ENCODE data around the gene NFKBIZ.
"Not testable (repeated sequence)": the region's sequence is repeated elsewhere in the genome, so short reads cannot be mapped to it uniquely, and the experiment has no call there.

NFKBIZ gene

GRCh38 chr3:101879102-101879501 is 29.8 kb downstream of the NFKBIZ start:
- no peak for DNase-seq

- DNase-seq, result no peak
These were observed 30.4 kb downstream of the NFKBIZ start for GRCh38 chr3:101879623-101880284.

GRCh38 chr3:101884776-101885175 is 35.5 kb downstream of the NFKBIZ start:
- no peak for DNase-seq

GRCh38 chr3:101885584-101885983 is 36.3 kb downstream of the NFKBIZ start:
- DNase-seq, result not testable (repeated sequence)

- DNase-seq, result no peak
These were observed 37.3 kb downstream of the NFKBIZ start for GRCh38 chr3:101886626-101887025.

- DNase-seq, result no peak
These were observed 39.3 kb downstream of the NFKBIZ start for GRCh38 chr3:101888653-101889052.

- no peak for DNase-seq
These were observed 41.4 kb downstream of the NFKBIZ start for GRCh38 chr3:101890716-101891115.

- DNase-seq, result no peak
These were observed 43.3 kb downstream of the NFKBIZ start for GRCh38 chr3:101892648-101893047.

GRCh38 chr3:101896083-101896757 is 46.9 kb downstream of the NFKBIZ start:
- no peak for DNase-seq

GRCh38 chr3:101897013-101897412 is 47.7 kb downstream of the NFKBIZ start:
- DNase-seq, result no peak

GRCh38 chr3:101898039-101898438 is 48.7 kb downstream of the NFKBIZ start:
- no peak for DNase-seq

GRCh38 chr3:101898752-101899169 is 49.4 kb downstream of the NFKBIZ start:
- DNase-seq, result no peak

- no peak for DNase-seq
These were observed 51.0 kb downstream of the NFKBIZ start for GRCh38 chr3:101900316-101900715.

GRCh38 chr3:101900736-101901135 is 51.4 kb downstream of the NFKBIZ start:
- DNase-seq, result no peak

GRCh38 chr3:101902041-101902440 is 52.7 kb downstream of the NFKBIZ start:
- no peak for DNase-seq

GRCh38 chr3:101903451-101903871 is 54.1 kb downstream of the NFKBIZ start:
- DNase-seq, result no peak

GRCh38 chr3:101905573-101905972 is 56.3 kb downstream of the NFKBIZ start:
- DNase-seq, result not testable (repeated sequence)

All from activated naive CD4-positive, alpha-beta T cell treated with anti-CD3 and anti-CD28 coated beads, Interleukin-2, amount 50 U/mL, for 16 hours (primary cell).